GM12892 (cell line): ENCODE results near the gene RBP3.

ENCODE experiments used
- POLR2A ChIP-seq: IDR thresholded peaks from 2 replicates; pipeline ENCODE4 v1.6.1; 2011; ENCODE audit warnings: low read depth, low read length, control low read depth
- POLR2AphosphoS5 ChIP-seq: IDR thresholded peaks from 2 replicates; pipeline ENCODE4 v1.6.1; 2011; ENCODE audit warnings: low read depth, low read length, control low read depth

GRCh38 chr10:47360419-47361040 is 12.4 kb downstream of the RBP3 start:
- TF ChIP-seq POLR2A (no peak), POLR2AphosphoS5 (no peak)
